Psoas muscle (tissue), 8 donors: ENCODE results near the gene CARD14. TPM values are rescaled to one million over a fixed set of nuclear protein-coding genes. Genes with fewer than 3 reads are reported as not detected.
A peak's percentile ranks its signal among the peaks of the same experiment; 100 is the strongest.

ENCODE experiments used
- ATAC-seq, 4 donors: fragments of 200-7000 bp; cut with Tn5 transposase; one replicate each; pipeline ENCODE4 v1.9.1; 2020; ENCODE audit warnings: moderate library complexity in 3 of 4, mild to moderate bottlenecking in 2 of 4
- DNase-seq, 2 donors: peaks; one replicate each; pipeline ENCODE4 v3.0.0-alpha.2; 2020
- H3K27ac ChIP-seq: fragments of 200-600 bp; one replicate; pipeline ENCODE4 v1.8.0; 2022
- H3K27me3 ChIP-seq, 3 donors: fragments of 200-600 bp in 1 of 3; one replicate each; pipeline versions ENCODE4 v1.6.1 to v1.8.0; 2013 to 2022; ENCODE audit warnings: low read length in 2 of 3, mild to moderate bottlenecking in 2 of 3, moderate library complexity in 1 of 3; ENCODE audit not compliant: insufficient read depth in 3 of 3
- H3K36me3 ChIP-seq, 2 donors: fragments of 200-600 bp in 1 of 2; one replicate each; pipeline versions ENCODE4 v1.6.1 to v1.8.0; 2013 to 2022; ENCODE audit warnings: low read depth in 1 of 2, mild to moderate bottlenecking in 1 of 2, moderate library complexity in 1 of 2; ENCODE audit not compliant: insufficient read depth in 1 of 2
- H3K4me1 ChIP-seq: fragments of 200-600 bp; one replicate; pipeline ENCODE4 v1.8.0; 2022
- H3K4me3 ChIP-seq: fragments of 200-600 bp; one replicate; pipeline ENCODE4 v1.8.0; 2022; ENCODE audit warnings: mild to moderate bottlenecking
- H3K9me3 ChIP-seq: fragments of 200-600 bp; one replicate; pipeline ENCODE4 v1.8.0; 2022
- CTCF ChIP-seq: fragments of 200-600 bp; IDR thresholded peaks from one replicate; pipeline ENCODE4 v1.8.0; 2022; ENCODE audit warnings: antibody characterized with exemption
- WGBS, 3 donors: extraction: QIAGEN DNeasy Blood & Tissue Kit; methylation state at CpG; one replicate each; pipeline versions ENCODE4 v1.1.6 to v1.1.7; 2013; 5-methylcytosine and 5-hydroxymethylcytosine counted together
- intact Hi-C, 2 donors: fragments of 100-400 bp; cut with DNase I; formaldehyde crosslinking; loops; one replicate each; pipeline versions ENCODE4 v1.11.0 to v1.14.2; 2022
- polyA plus RNA-seq, 3 donors: library from polyadenylated mRNA; stranded (reverse); fragments of 200-250 nt; gene quantifications; one replicate each; pipeline ENCODE4 v1.2.3, GENCODE V29; 2013
- total RNA-seq, 4 donors: library from RNA; stranded (reverse); fragmentation: NEBNext Ultra II Directional in 2 of 4; extraction: Animal tissue kit (Norgen Biotek cat#: 25700) in 2 of 4; gene quantifications; one replicate each; pipeline versions ENCODE4 v1.2.1 to v1.2.4, GENCODE V29; 2021 to 2023
- donor health status: healthy with polysubstance abuse.
- donor health status: DM: no; HTN: no; CAD: no; lungs with moderate emphysema.
- donor health status: Bipolar disorder and iron deficiency.
- donor health status: healthy.
- donor health status: DM: yes; HTN: yes; CAD: no.
- donor health status: DM: no; HTN: no; CAD: no.
- donor health status: DM: no; HTN: no; CAD: no.
- donor health status: DM: yes; HTN: yes; CAD: no.

The CARD14 gene
- total and polyA plus RNA-seq, 7 donors = 0.05 to 0.32 (median 0.06) TPM; not detected in 4

GRCh38 chr17:80187515-80187941 is 17.7 kb downstream of the CARD14 start:
- ATAC-seq = peak; percentile 53 to 89 (median 78)
- Histone ChIP-seq H3K36me3 (no peaks in the 10 kb centered on the region), H3K27me3 (peaks cover 0 to 24% (median 3%) of the 10 kb centered on the region in 3 donors), H3K4me1 (peaks cover 3% of the 10 kb centered on the region), H3K4me3 (peak overlapping the region; percentile 53), H3K9me3 (no peaks in the 10 kb centered on the region), H3K27ac (peak overlapping the region; percentile 53)
- DNase-seq = peak; percentile 70 to 81
- intact Hi-C loops = no loop called here
- 21 to 34% (median 27%) methylated on average over 17 to 18 of the region's 18 CpGs for WGBS, 3 donors
- TF ChIP-seq CTCF = no peak

DNA sequence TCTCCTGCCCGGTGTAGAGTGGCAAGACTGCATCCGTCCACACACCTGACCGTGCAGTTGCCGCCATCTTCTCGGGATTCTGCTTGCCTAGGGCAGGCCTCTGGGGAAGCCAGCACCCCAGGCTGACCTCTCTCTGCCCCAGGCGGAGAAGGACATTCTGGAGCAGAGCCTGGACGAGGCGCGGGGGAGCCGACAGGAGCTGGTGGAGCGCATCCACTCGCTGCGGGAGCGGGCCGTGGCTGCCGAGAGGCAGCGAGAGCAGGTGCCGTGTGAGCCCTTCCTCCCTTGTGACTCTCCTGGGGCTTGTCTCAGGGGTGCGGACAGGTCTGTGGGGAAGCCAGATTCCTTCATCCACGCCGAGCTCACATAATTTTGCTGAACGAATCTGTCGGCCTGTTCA is 19.8 kb downstream of the CARD14 start:
- DNase-seq = no peak
- Histone ChIP-seq H3K36me3 (no peaks in the 10 kb centered on the region), H3K4me3 (no peak overlapping the region), H3K9me3 (no peaks in the 10 kb centered on the region), H3K27ac (no peak overlapping the region), H3K4me1 (peaks cover 3% of the 10 kb centered on the region), H3K27me3 (peaks cover 0 to 29% (median 2%) of the 10 kb centered on the region in 3 donors)
- ATAC-seq = no peak
- intact Hi-C loops = loop anchor here in 1 of 2 donors (10.0 kb wide), 1 partner anchor 175 kb away; no protein-coding TSS in a partner anchor
- 85 to 90% (median 90%) methylated on average over 23 of the region's 23 CpGs for WGBS, 3 donors
- TF ChIP-seq CTCF = no peak

DNA sequence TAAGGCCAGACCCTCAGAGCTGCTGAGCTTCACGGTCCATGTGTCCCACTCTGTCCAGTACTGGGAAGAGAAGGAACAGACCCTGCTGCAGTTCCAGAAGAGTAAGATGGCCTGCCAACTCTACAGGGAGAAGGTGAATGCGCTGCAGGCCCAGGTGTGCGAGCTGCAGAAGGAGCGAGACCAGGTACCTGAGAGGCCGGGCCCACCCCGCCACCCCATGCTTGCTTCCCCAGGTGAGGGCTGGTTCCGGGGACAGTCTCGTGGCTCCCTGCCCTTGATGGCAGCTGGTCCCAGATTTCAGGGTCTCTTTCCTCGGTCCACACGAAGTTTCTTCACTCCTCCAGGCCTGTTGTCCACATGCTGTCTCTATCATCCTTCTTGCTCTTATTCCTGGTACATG is 20.9 kb downstream of the CARD14 start:
- intact Hi-C loops = loop anchor here in 1 of 2 donors (10.0 kb wide), 1 partner anchor 174 kb away; no protein-coding TSS in a partner anchor

DNA sequence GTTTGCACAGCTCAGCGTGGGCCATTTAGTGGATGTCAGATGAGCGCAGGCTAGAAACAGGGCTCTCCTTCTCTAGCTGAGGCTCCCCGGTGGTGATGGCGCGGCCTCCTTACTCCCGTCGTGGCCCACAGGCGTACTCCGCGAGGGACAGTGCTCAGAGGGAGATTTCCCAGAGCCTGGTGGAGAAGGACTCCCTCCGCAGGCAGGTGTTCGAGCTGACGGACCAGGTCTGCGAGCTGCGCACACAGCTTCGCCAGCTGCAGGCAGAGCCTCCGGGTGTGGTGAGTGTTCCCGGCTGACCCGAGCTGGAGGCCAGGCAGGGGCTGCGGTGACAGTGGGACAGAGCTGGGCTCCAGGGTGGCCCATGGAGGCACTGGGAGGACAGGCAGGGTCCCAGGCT is 21.4 kb downstream of the CARD14 start:
- intact Hi-C loops = loop anchor here in 1 of 2 donors (10.0 kb wide), 1 partner anchor 174 kb away; no protein-coding TSS in a partner anchor
- no peak overlapping the region for H3K27ac ChIP-seq

More for the DNA sequence above, 20.9 kb downstream of the CARD14 start:
- peaks cover 3% of the 10 kb centered on the region for H3K4me1 ChIP-seq
- ATAC-seq (no peak), DNase-seq (no peak)
- H3K27me3 ChIP-seq = peaks cover 0 to 29% (median 2%) of the 10 kb centered on the region in 3 donors
- no peak overlapping the region for H3K27ac ChIP-seq
- no peaks in the 10 kb centered on the region for H3K9me3 ChIP-seq
- TF ChIP-seq CTCF = no peak
- H3K4me3 ChIP-seq = no peak overlapping the region
- 90 to 93% (median 93%) methylated on average over 10 of the region's 10 CpGs for WGBS, 3 donors
- no peaks in the 10 kb centered on the region for H3K36me3 ChIP-seq

More for the DNA sequence above, 21.4 kb downstream of the CARD14 start:
- peaks cover 3% of the 10 kb centered on the region for H3K4me1 ChIP-seq
- H3K9me3 ChIP-seq = no peaks in the 10 kb centered on the region
- no peaks in the 10 kb centered on the region for H3K36me3 ChIP-seq
- H3K4me3 ChIP-seq = no peak overlapping the region
- H3K27me3 ChIP-seq = peaks cover 0 to 28% (median 2%) of the 10 kb centered on the region in 3 donors
- DNase-seq (no peak), ATAC-seq (no peak)
- 80 to 82% (median 82%) methylated on average over 20 of the region's 20 CpGs for WGBS, 3 donors
- no peak for TF ChIP-seq CTCF
